H1 (cell line): ENCODE measurements around the gene ZBTB46. TPM values are rescaled to one million over a fixed set of nuclear protein-coding genes. Genes with fewer than 3 reads are reported as not detected.

Source experiments
- CTCF ChIA-PET: fragments of 300-600 bp; sonication (Branson Sonifier 250); formaldehyde crosslinking; loops from one replicate; lab custom pipeline; 2021; ENCODE audit not compliant: partially characterized antibody; lab: Charles Lee
- POLR2A ChIA-PET: fragments of 300-600 bp; sonication (Branson Sonifier 250); formaldehyde crosslinking; loops from one replicate; lab custom pipeline; 2021; ENCODE audit warnings: inconsistent platforms; ENCODE audit not compliant: partially characterized antibody; lab: Charles Lee
- DNase-seq, 2 experiments: peaks; one replicate each; pipeline versions ENCODE4 v3.0.0 to v3.0.0-alpha.2; 2010 to 2022; ENCODE audit warnings: low spot score in 2 of 2, low read depth in 1 of 2, mixed read lengths in 1 of 2
- FAIRE-seq: peaks from 2 replicates; lab custom pipeline; 2011; peaks lifted over from hg19 to GRCh38; lab: Jason Lieb, UNC
- H2AFZ ChIP-seq: 2 replicates; pipeline ENCODE4 v1.8.1; 2012; ENCODE audit warnings: low read length, inconsistent platforms
- H2AK5ac ChIP-seq: 2 replicates; pipeline ENCODE4 v1.6.1; 2013; ENCODE audit warnings: low read depth, low read length
- H2BK120ac ChIP-seq: replicated peaks from 2 replicates; pipeline ENCODE3; 2013; ENCODE audit warnings: low read depth, low read length, inconsistent platforms
- H2BK12ac ChIP-seq: 2 replicates; pipeline ENCODE4 v1.6.1; 2013; ENCODE audit warnings: low read depth, low read length
- H2BK15ac ChIP-seq: 2 replicates; pipeline ENCODE4 v1.6.1; 2013; ENCODE audit warnings: low read length
- H2BK20ac ChIP-seq: 2 replicates; pipeline ENCODE4 v1.6.1; 2013; ENCODE audit warnings: low read length
- H2BK5ac ChIP-seq: 2 replicates; pipeline ENCODE4 v1.6.1; 2013; ENCODE audit warnings: low read depth, low read length
- H3K14ac ChIP-seq: 2 replicates; pipeline ENCODE4 v1.6.1; 2013; ENCODE audit warnings: inconsistent platforms; ENCODE audit not compliant: insufficient read length
- H3K18ac ChIP-seq: 2 replicates; pipeline ENCODE4 v1.6.1; 2013; ENCODE audit warnings: low read length; ENCODE audit errors: extremely low read depth
- H3K23ac ChIP-seq: 2 replicates; pipeline ENCODE4 v1.6.1; 2013; ENCODE audit warnings: inconsistent platforms; ENCODE audit not compliant: insufficient read length
- H3K23me2 ChIP-seq: 2 replicates; pipeline ENCODE4 v1.6.1; 2013; ENCODE audit warnings: low read depth, low read length
- H3K27ac ChIP-seq: 2 replicates; pipeline ENCODE4 v1.6.1; 2011; ENCODE audit warnings: low read depth, low read length, inconsistent platforms
- H3K27me3 ChIP-seq, 4 experiments: replicated peaks in 1 of 4; 1 replicate in 1 of 4; 2 replicates in 3 of 4; pipeline versions ENCODE4 v1.6.1 to v1.8.1; 2011 to 2013; ENCODE audit warnings: low read length in 3 of 4, mild to moderate bottlenecking in 3 of 4, inconsistent platforms in 2 of 4, mixed read lengths in 2 of 4, moderate library complexity in 1 of 4; ENCODE audit not compliant: control insufficient read depth in 3 of 4, insufficient read depth in 3 of 4; ENCODE audit errors: extremely low read depth in 1 of 4
- H3K36me3 ChIP-seq, 4 experiments: 2 replicates each; pipeline versions ENCODE4 v1.6.1 to v1.8.1; 2011 to 2013; ENCODE audit warnings: mild to moderate bottlenecking in 4 of 4, low read length in 3 of 4, moderate library complexity in 2 of 4, control low read depth in 1 of 4, inconsistent platforms in 1 of 4; ENCODE audit not compliant: insufficient read depth in 4 of 4, control insufficient read depth in 2 of 4
- H3K4ac ChIP-seq: replicated peaks from 2 replicates; pipeline ENCODE3; 2013; ENCODE audit warnings: low read length, low read depth, mixed read lengths, inconsistent platforms; ENCODE audit not compliant: insufficient read length
- H3K4me1 ChIP-seq, 4 experiments: replicated peaks in 1 of 4; 1 replicate in 1 of 4; 2 replicates in 3 of 4; pipeline versions ENCODE4 v1.6.1 to v1.8.1; 2011 to 2013; ENCODE audit warnings: low read length in 3 of 4, inconsistent platforms in 2 of 4, mixed read lengths in 1 of 4; ENCODE audit not compliant: insufficient read depth in 4 of 4, control insufficient read depth in 3 of 4
- H3K4me2 ChIP-seq, 2 experiments: 2 replicates each; pipeline versions ENCODE4 v1.6.1 to v1.8.1; 2011 to 2013; ENCODE audit warnings: low read depth in 2 of 2, low read length in 2 of 2, control low read depth in 1 of 2, inconsistent platforms in 1 of 2, mild to moderate bottlenecking in 1 of 2; ENCODE audit not compliant: insufficient read depth in 1 of 2
- H3K4me3 ChIP-seq, 4 experiments: fragments of 200-600, 300-600 bp in 1 of 4; sonication (generic), shearing (Covaris generic), sonication (Bioruptor Twin) in 1 of 4; 2 replicates each; pipeline versions ENCODE4 v1.5.1 to v1.8.1; 2011 to 2016; ENCODE audit warnings: low read length in 4 of 4, low read depth in 3 of 4, control low read depth in 2 of 4, inconsistent platforms in 2 of 4, mild to moderate bottlenecking in 2 of 4, mixed read lengths in 1 of 4, moderate library complexity in 1 of 4; ENCODE audit not compliant: insufficient read depth in 2 of 4; ENCODE audit errors: extremely low read depth in 1 of 4
- H3K56ac ChIP-seq: replicated peaks from 2 replicates; pipeline ENCODE3; 2013; ENCODE audit warnings: low read depth, mild to moderate bottlenecking, mixed read lengths, low read length, inconsistent platforms; ENCODE audit not compliant: insufficient read length
- H3K79me1 ChIP-seq: 2 replicates; pipeline ENCODE4 v1.6.1; 2013; ENCODE audit warnings: low read depth, low read length, control low read depth
- H3K79me2 ChIP-seq, 2 experiments: 2 replicates each; pipeline versions ENCODE4 v1.6.1 to v1.8.1; 2012 to 2013; ENCODE audit warnings: low read length in 2 of 2, mild to moderate bottlenecking in 2 of 2, inconsistent platforms in 1 of 2; ENCODE audit not compliant: insufficient read depth in 2 of 2, control insufficient read depth in 1 of 2
- H3K9ac ChIP-seq, 4 experiments: replicated peaks in 1 of 4; 1 replicate in 1 of 4; 2 replicates in 3 of 4; pipeline versions ENCODE4 v1.6.1 to v1.8.1; 2011 to 2013; ENCODE audit warnings: low read depth in 3 of 4, low read length in 3 of 4, control low read depth in 2 of 4, mild to moderate bottlenecking in 2 of 4, moderate library complexity in 2 of 4, inconsistent platforms in 1 of 4; ENCODE audit errors: extremely low read depth in 1 of 4
- H3K9me3 ChIP-seq, 2 experiments: 2 replicates each; pipeline versions ENCODE4 v1.6.1 to v1.8.1; 2012 to 2013; ENCODE audit warnings: mild to moderate bottlenecking in 2 of 2, moderate library complexity in 2 of 2, control low read depth in 1 of 2, inconsistent platforms in 1 of 2, low read depth in 1 of 2, low read length in 1 of 2, mixed read lengths in 1 of 2; ENCODE audit not compliant: insufficient read depth in 2 of 2
- H4K20me1 ChIP-seq, 2 experiments: replicated peaks in 1 of 2; 2 replicates each; pipeline versions ENCODE3 to v1.8.1; 2011 to 2013; ENCODE audit warnings: inconsistent platforms in 2 of 2, low read length in 2 of 2, mild to moderate bottlenecking in 1 of 2; ENCODE audit not compliant: insufficient read depth in 2 of 2, control insufficient read depth in 1 of 2
- H4K5ac ChIP-seq: 2 replicates; pipeline ENCODE4 v1.6.1; 2013; ENCODE audit warnings: low read length, low read depth, mixed read lengths, inconsistent platforms; ENCODE audit not compliant: insufficient read length
- H4K8ac ChIP-seq: 2 replicates; pipeline ENCODE4 v1.8.0; 2013; ENCODE audit warnings: mild to moderate bottlenecking, moderate library complexity, low read length, inconsistent platforms; ENCODE audit not compliant: insufficient read depth; ENCODE audit errors: extremely low read depth
- H4K91ac ChIP-seq: replicated peaks from 2 replicates; pipeline ENCODE3; 2013; ENCODE audit warnings: low read length, mixed read lengths, inconsistent platforms; ENCODE audit not compliant: insufficient read length
- ASH2L ChIP-seq: fragments of 200-600, 300-600 bp; sonication (generic); IDR thresholded peaks from one replicate; pipeline ENCODE4 v1.7.1; 2017; ENCODE audit warnings: low read length
- CEBPB ChIP-seq: IDR thresholded peaks from 2 replicates; pipeline ENCODE4 v1.6.1; 2012; ENCODE audit warnings: low read depth, low read length
- CHD2 ChIP-seq: IDR thresholded peaks from 2 replicates; pipeline ENCODE4 v1.6.1; 2012; ENCODE audit warnings: low read length, improper control_type of control experiment
- HDAC6 ChIP-seq: IDR thresholded peaks from one replicate; pipeline ENCODE4 v1.7.1; 2012; ENCODE audit warnings: low read depth, mild to moderate bottlenecking, inconsistent platforms, low read length, moderate library complexity
- NRF1 ChIP-seq: IDR thresholded peaks from 2 replicates; pipeline ENCODE4 v1.6.1; 2011; ENCODE audit warnings: mild to moderate bottlenecking, low read depth, low read length, improper control_type of control experiment
- PHF8 ChIP-seq: fragments of 200-600 bp; sonication (generic); conservative IDR thresholded peaks from 2 replicates; pipeline ENCODE4 v1.7.1; 2012; ENCODE audit warnings: low read depth, mild to moderate bottlenecking, inconsistent platforms, low read length, moderate library complexity
- TAF1 ChIP-seq: IDR thresholded peaks from 2 replicates; pipeline ENCODE4 v1.6.1; 2011; ENCODE audit warnings: mild to moderate bottlenecking, low read depth, low read length
- ZNF274 ChIP-seq: IDR thresholded peaks from 2 replicates; pipeline ENCODE4 v1.7.0; 2012; ENCODE audit warnings: low read length, borderline replicate concordance; ENCODE audit errors: extremely low read depth
- WGBS, 2 experiments: shearing (Covaris generic) in 1 of 2; methylation state at CpG; one replicate each; pipeline versions ENCODE4 v1.1.6 to v1.1.7; 2013 to 2015; ENCODE audit warnings: low lambda C conversion rate in 2 of 2, mixed read lengths in 2 of 2, inconsistent platforms in 1 of 2, low coverage in 1 of 2, missing lambda C conversion rate in 1 of 2; ENCODE audit not compliant: insufficient replicate concordance in 2 of 2, insufficient coverage in 1 of 2, insufficient read length in 1 of 2; ENCODE audit errors: extremely low coverage in 1 of 2, missing lambda C conversion rate in 1 of 2; 5-methylcytosine and 5-hydroxymethylcytosine counted together
- polyA plus RNA-seq, 7 experiments: library from polyadenylated mRNA; depleted of rRNA in 3 of 7; stranded (reverse) in 5 of 7; unstranded in 2 of 7; fragments of >200 nt in 5 of 7; fragments of 200-250 nt in 2 of 7; gene quantifications; 1 replicate in 5 of 7; 2 replicates in 1 of 7; 4 replicates in 1 of 7; pipeline versions ENCODE4 v1.2.1 to v1.2.3, GENCODE V29; 2011 to 2013; ENCODE audit warnings: missing spikeins in 2 of 7, mixed read lengths in 2 of 7
- total RNA-seq: library from RNA; stranded (reverse); fragmentation: NEBNext Ultra II Directional; extraction: Animal tissue kit (Norgen Biotek cat#: 25700); gene quantifications from 2 replicates; pipeline ENCODE4 v1.2.1, GENCODE V29; 2021

Gene ZBTB46
- total and polyA plus RNA-seq, 2 of the 8 experiments (the other 6 are each of a cell fraction or from before 2014, with no cell fraction given), result 6.4 to 22.4 TPM

DNA sequence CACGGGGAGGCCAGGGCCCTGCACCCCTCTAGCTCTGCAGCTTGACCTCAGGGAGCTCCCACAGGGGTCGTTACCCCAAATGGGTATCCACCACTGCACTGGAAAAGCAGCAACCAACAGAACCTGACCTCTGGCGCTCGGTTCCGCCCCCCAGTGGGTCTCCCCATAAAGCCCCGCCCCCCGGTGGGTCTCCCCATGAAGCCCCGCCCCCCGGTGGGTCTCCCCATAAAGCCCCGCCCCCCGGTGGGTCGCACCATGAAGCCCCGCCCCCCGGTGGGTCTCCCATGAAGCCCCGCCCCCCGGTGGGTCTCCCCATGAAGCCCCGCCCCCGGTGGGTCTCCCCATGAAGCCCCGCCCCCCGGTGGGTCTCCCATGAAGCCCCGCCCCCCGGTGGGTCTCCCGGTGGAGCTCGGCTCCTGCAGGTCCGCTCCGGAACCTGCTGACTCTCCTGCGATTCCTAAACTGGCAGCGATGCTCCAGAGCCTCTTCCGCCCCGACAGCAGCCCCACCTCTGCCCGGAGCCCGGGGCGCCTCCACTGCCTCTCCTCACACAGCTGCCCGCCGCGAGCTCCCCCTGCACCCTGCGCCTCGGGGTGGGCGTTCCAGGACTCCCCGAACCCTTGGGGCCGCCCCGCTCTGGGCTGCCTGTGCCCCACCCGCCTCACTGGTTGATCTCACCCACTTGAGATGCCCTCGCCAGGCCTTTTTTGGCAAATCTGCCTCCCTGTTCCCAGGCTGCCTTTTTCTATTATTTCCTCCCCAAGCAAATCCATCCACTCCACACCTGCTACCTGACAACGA, 79.4 kb downstream of the ZBTB46 start:
- ChIA-PET CTCF (interaction anchor here (0.5 to 4.4 kb wide), 6 partner anchors 9 to 525 kb away, joined by 3 to 17 read pairs (median 3); partner anchors contain the start of gene TPD52L2), POLR2A (interaction anchor here (0.6 to 4.5 kb wide), 5 partner anchors 11 to 56 kb away, joined by 3 to 23 read pairs (median 3); partner anchors contain the start of genes LIME1 and TNFRSF6B)
- 99% methylated on average over 9 of the region's 45 CpGs; no CpG with 5 or more reads in 1 of the 2 experiments for WGBS, 2 experiments
- TF ChIP-seq PHF8, result no peak
- no peak for TF ChIP-seq NRF1
- no peak for TF ChIP-seq CEBPB
- no peak for TF ChIP-seq CHD2
- TF ChIP-seq ASH2L, result no peak
- no peak for TF ChIP-seq ZNF274
- no peak for TF ChIP-seq TAF1
- TF ChIP-seq HDAC6, result no peak

More for the DNA sequence above, 79.4 kb downstream of the ZBTB46 start:
- Histone ChIP-seq H2BK20ac (no peak overlapping the region), H2BK5ac (peak overlapping the region; percentile 83; the same call in 1 of the 2 replicates), H3K4ac (peak overlapping the region; percentile 90), H3K36me3 (peaks cover 0 to 2% (median 0%) of the 10 kb centered on the region in 4 experiments; a peak in 2 of 8 replicates), H3K4me1 (peaks cover 0 to 20% (median 4%) of the 10 kb centered on the region in 4 experiments; a peak in 6 of 7 replicates), H3K79me2 (no peaks in the 10 kb centered on the region), H2BK12ac (peak overlapping the region; percentile 27; the same call in 1 of the 2 replicates), H3K23ac (no peak overlapping the region), H3K56ac (no peak overlapping the region), H3K79me1 (no peaks in the 10 kb centered on the region; the same call in 1 of the 2 replicates), H2BK120ac (no peak overlapping the region), H3K18ac (peak overlapping the region; percentile 78), H4K20me1 (peaks cover 0 to 2% of the 10 kb centered on the region in 2 experiments), H2AFZ (no peak overlapping the region), H3K4me2 (no peak overlapping the region), H3K9ac (no peak overlapping the region), H3K4me3 (no peak overlapping the region), H3K14ac (no peak overlapping the region), H2AK5ac (peak overlapping the region; percentile 53; the same call in 1 of the 2 replicates), H3K27me3 (no peaks in the 10 kb centered on the region), H3K27ac (no peak overlapping the region), H4K8ac (peak overlapping the region; percentile 75; the same call in 1 of the 2 replicates), H4K91ac (peak overlapping the region; percentile 40), H3K23me2 (no peaks in the 10 kb centered on the region), H4K5ac (peak overlapping the region; percentile 63), H3K9me3 (no peaks in the 10 kb centered on the region), H2BK15ac (no peak overlapping the region)
- DNase-seq, result no peak
- no peak for FAIRE-seq
